ENCODE measurements around the gene S100A13.

S100A13 gene

GRCh38 chr1:153624965-153625611, 2.2 kb downstream of the S100A13 start:
- WGBS: 96% methylated on average over 10 of the region's 10 CpGs
- Histone ChIP-seq H3K4me3 (ENCODE audit: low read length) (no peak overlapping the region), H3K9ac (ENCODE audit: low read depth, low read length) (no peak overlapping the region), H3K4me1 (ENCODE audit: insufficient read depth, low read length) (peaks cover 15% of the 10 kb centered on the region), H3K9me3 (ENCODE audit: insufficient read depth, low read depth, low read length) (no peaks in the 10 kb centered on the region), H3K36me3 (ENCODE audit: insufficient read depth, low read length) (peaks cover 23% of the 10 kb centered on the region), H3K27me3 (ENCODE audit: insufficient read depth, low read length) (no peaks in the 10 kb centered on the region), H3K27ac (ENCODE audit: low read depth, low read length) (no peak overlapping the region)

GRCh38 chr1:153623101-153623500, 4.2 kb downstream of the S100A13 start:
- peaks cover 15% of the 10 kb centered on the region for H3K4me1 ChIP-seq (ENCODE audit: insufficient read depth, low read length)
- H3K4me3 ChIP-seq (ENCODE audit: low read length): no peak overlapping the region
- no peaks in the 10 kb centered on the region for H3K27me3 ChIP-seq (ENCODE audit: insufficient read depth, low read length)
- no peak overlapping the region for H3K9ac ChIP-seq (ENCODE audit: low read depth, low read length)
- H3K27ac ChIP-seq (ENCODE audit: low read depth, low read length): no peak overlapping the region
- no peaks in the 10 kb centered on the region for H3K9me3 ChIP-seq (ENCODE audit: insufficient read depth, low read depth, low read length)
- WGBS: 40% methylated on average over 7 of the region's 7 CpGs
- peaks cover 39% of the 10 kb centered on the region for H3K36me3 ChIP-seq (ENCODE audit: insufficient read depth, low read length)

GRCh38 chr1:153619171-153619570, 8.1 kb downstream of the S100A13 start:
- H3K9ac ChIP-seq (ENCODE audit: low read depth, low read length): no peak overlapping the region
- 97% methylated on average over 6 of the region's 6 CpGs for WGBS
- H3K4me1 ChIP-seq (ENCODE audit: insufficient read depth, low read length): peaks cover 7% of the 10 kb centered on the region

GRCh38 chr1:153617663-153618062, 9.6 kb downstream of the S100A13 start:
- H3K27ac ChIP-seq (ENCODE audit: low read depth, low read length): no peak overlapping the region
- WGBS: 94% methylated on average over 5 of the region's 6 CpGs

More at GRCh38 chr1:153619171-153619570, 8.1 kb downstream of the S100A13 start:
- Histone ChIP-seq H3K9me3 (ENCODE audit: insufficient read depth, low read depth, low read length) (no peaks in the 10 kb centered on the region), H3K27me3 (ENCODE audit: insufficient read depth, low read length) (no peaks in the 10 kb centered on the region), H3K27ac (ENCODE audit: low read depth, low read length) (no peak overlapping the region), H3K36me3 (ENCODE audit: insufficient read depth, low read length) (peaks cover 31% of the 10 kb centered on the region), H3K4me3 (ENCODE audit: low read length) (no peak overlapping the region)

GRCh38 chr1:153616917-153617311, 10.4 kb downstream of the S100A13 start:
- Histone ChIP-seq H3K36me3 (ENCODE audit: insufficient read depth, low read length) (peaks cover 23% of the 10 kb centered on the region), H3K9ac (ENCODE audit: low read depth, low read length) (no peak overlapping the region), H3K4me3 (ENCODE audit: low read length) (no peak overlapping the region), H3K4me1 (ENCODE audit: insufficient read depth, low read length) (peaks cover 9% of the 10 kb centered on the region), H3K9me3 (ENCODE audit: insufficient read depth, low read depth, low read length) (no peaks in the 10 kb centered on the region), H3K27me3 (ENCODE audit: insufficient read depth, low read length) (no peaks in the 10 kb centered on the region), H3K27ac (ENCODE audit: low read depth, low read length) (no peak overlapping the region)
- 84% methylated on average over 5 of the region's 5 CpGs for WGBS

More at GRCh38 chr1:153617663-153618062, 9.6 kb downstream of the S100A13 start:
- no peaks in the 10 kb centered on the region for H3K27me3 ChIP-seq (ENCODE audit: insufficient read depth, low read length)
- H3K36me3 ChIP-seq (ENCODE audit: insufficient read depth, low read length): peaks cover 29% of the 10 kb centered on the region
- H3K4me1 ChIP-seq (ENCODE audit: insufficient read depth, low read length): peaks cover 2% of the 10 kb centered on the region; the same call in 1 of the 2 replicates
- H3K4me3 ChIP-seq (ENCODE audit: low read length): no peak overlapping the region
- H3K9ac ChIP-seq (ENCODE audit: low read depth, low read length): no peak overlapping the region
- H3K9me3 ChIP-seq (ENCODE audit: insufficient read depth, low read depth, low read length): no peaks in the 10 kb centered on the region

DNA sequence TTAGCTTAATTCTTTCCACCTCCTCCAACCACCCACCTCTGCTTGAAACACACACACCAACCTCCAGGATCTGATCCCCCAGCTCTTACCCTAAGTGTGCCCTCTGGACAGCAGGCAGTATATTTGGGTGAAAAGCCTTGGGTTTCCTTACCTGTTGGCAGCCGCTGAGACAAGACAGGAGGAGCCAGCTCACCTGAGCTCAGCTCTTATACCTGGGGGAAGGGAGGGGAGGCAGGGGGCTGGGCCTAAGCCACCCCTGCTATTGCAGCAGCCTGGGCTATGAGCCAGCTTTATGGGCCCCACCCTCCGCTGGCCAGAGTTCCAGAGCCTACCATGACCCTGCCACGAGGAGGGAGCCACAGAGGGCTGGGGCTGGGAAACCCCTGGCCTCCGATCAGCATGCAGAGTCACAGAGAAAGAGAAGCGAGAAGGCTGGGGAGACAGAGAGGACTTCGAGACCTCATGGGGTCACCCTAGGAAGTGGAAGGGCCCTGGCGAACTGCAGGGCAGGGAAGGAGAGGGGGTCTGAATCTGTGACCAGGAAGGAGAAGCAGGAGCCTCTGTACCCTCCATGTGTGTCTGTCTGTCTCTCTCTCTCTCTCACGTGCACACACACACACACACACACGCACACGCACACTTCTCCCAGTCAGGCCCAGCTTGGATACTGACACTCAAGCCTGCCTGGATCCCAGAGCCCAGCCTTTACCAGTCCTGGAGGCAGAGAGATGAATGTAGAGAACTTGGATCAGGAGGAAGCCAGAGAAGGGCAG, 11.0 kb downstream of the S100A13 start, which contains the start of gene S100A14:
TSS of gene S100A14 (minus strand) at position 182 of the 773 bp plus-strand sequence. CDS start 467 bp downstream, outside the sequence.
- Histone ChIP-seq H3K27ac (ENCODE audit: low read depth, low read length) (no peak within 1 kb of the TSS), H3K4me3 (ENCODE audit: low read length) (no peak within 1 kb of the TSS), H3K4me1 (ENCODE audit: insufficient read depth, low read length) (peaks cover 14% of the 10 kb centered on the region), H3K36me3 (ENCODE audit: insufficient read depth, low read length) (peaks cover 21% of the 10 kb centered on the region), H3K27me3 (ENCODE audit: insufficient read depth, low read length) (no peaks in the 10 kb centered on the region), H3K9ac (ENCODE audit: low read depth, low read length) (no peak within 1 kb of the TSS), H3K9me3 (ENCODE audit: insufficient read depth, low read depth, low read length) (no peaks in the 10 kb centered on the region)
- WGBS: 83% methylated on average over 10 of the region's 10 CpGs

- H3K9ac ChIP-seq (ENCODE audit: low read depth, low read length): no peak overlapping the region
- WGBS: 85% methylated on average over 2 of the region's 2 CpGs
- H3K27ac ChIP-seq (ENCODE audit: low read depth, low read length): no peak overlapping the region
- H3K27me3 ChIP-seq (ENCODE audit: insufficient read depth, low read length): no peaks in the 10 kb centered on the region
- H3K4me3 ChIP-seq (ENCODE audit: low read length): no peak overlapping the region
- H3K4me1 ChIP-seq (ENCODE audit: insufficient read depth, low read length): peaks cover 15% of the 10 kb centered on the region
- H3K9me3 ChIP-seq (ENCODE audit: insufficient read depth, low read depth, low read length): no peaks in the 10 kb centered on the region
- peaks cover 17% of the 10 kb centered on the region for H3K36me3 ChIP-seq (ENCODE audit: insufficient read depth, low read length)
Measured at GRCh38 chr1:153615406-153615805, 11.9 kb downstream of the S100A13 start.

GRCh38 chr1:153614906-153615305, 12.4 kb downstream of the S100A13 start:
- Histone ChIP-seq H3K36me3 (ENCODE audit: insufficient read depth, low read length) (peaks cover 15% of the 10 kb centered on the region), H3K4me3 (ENCODE audit: low read length) (no peak overlapping the region), H3K27ac (ENCODE audit: low read depth, low read length) (no peak overlapping the region), H3K9me3 (ENCODE audit: insufficient read depth, low read depth, low read length) (no peaks in the 10 kb centered on the region), H3K27me3 (ENCODE audit: insufficient read depth, low read length) (no peaks in the 10 kb centered on the region), H3K9ac (ENCODE audit: low read depth, low read length) (no peak overlapping the region), H3K4me1 (ENCODE audit: insufficient read depth, low read length) (peaks cover 19% of the 10 kb centered on the region)
- 94% methylated on average over 7 of the region's 7 CpGs for WGBS

GRCh38 chr1:153614189-153614900, 13.0 kb downstream of the S100A13 start:
- Histone ChIP-seq H3K9me3 (ENCODE audit: insufficient read depth, low read depth, low read length) (no peaks in the 10 kb centered on the region), H3K4me1 (ENCODE audit: insufficient read depth, low read length) (peaks cover 24% of the 10 kb centered on the region), H3K36me3 (ENCODE audit: insufficient read depth, low read length) (peaks cover 11% of the 10 kb centered on the region), H3K27ac (ENCODE audit: low read depth, low read length) (no peak overlapping the region), H3K9ac (ENCODE audit: low read depth, low read length) (no peak overlapping the region), H3K4me3 (ENCODE audit: low read length) (no peak overlapping the region), H3K27me3 (ENCODE audit: insufficient read depth, low read length) (no peaks in the 10 kb centered on the region)
- WGBS: 95% methylated on average over 2 of the region's 2 CpGs

GRCh38 chr1:153613406-153613805, 13.9 kb downstream of the S100A13 start:
- Histone ChIP-seq H3K27ac (ENCODE audit: low read depth, low read length) (no peak overlapping the region), H3K36me3 (ENCODE audit: insufficient read depth, low read length) (peaks cover 1% of the 10 kb centered on the region), H3K27me3 (ENCODE audit: insufficient read depth, low read length) (no peaks in the 10 kb centered on the region), H3K4me1 (ENCODE audit: insufficient read depth, low read length) (peaks cover 33% of the 10 kb centered on the region), H3K9ac (ENCODE audit: low read depth, low read length) (no peak overlapping the region), H3K4me3 (ENCODE audit: low read length) (no peak overlapping the region; the same call in 1 of the 2 replicates), H3K9me3 (ENCODE audit: insufficient read depth, low read depth, low read length) (no peaks in the 10 kb centered on the region)
- WGBS: 78% methylated on average over 5 of the region's 5 CpGs
